Activated T-helper 2 cell treated with anti-CD3 and anti-CD28 coated beads, Interferon-gamma antibody, Interleukin-2, Interleukin-4, amounts not matched to agents 10 μg/mL and 5 μg/mL and 100 μg/mL, durations not matched to agents 14 hours and 24 hours and 36 hours (primary cell): ENCODE data around the gene MPP4. TPM values are rescaled to one million over a fixed set of nuclear protein-coding genes. Genes with fewer than 3 reads are reported as not detected.

Source experiments
- DNase-seq: peaks from one replicate; pipeline ENCODE4 v3.0.0; 2021; ENCODE audit warnings: low spot score
- H3K27ac Mint-ChIP-seq: one replicate; pipeline ENCODE4 v1.8.0; 2021; ENCODE audit warnings: mixed read lengths
- H3K27me3 Mint-ChIP-seq: one replicate; pipeline ENCODE4 v1.8.0; 2021; ENCODE audit warnings: low read depth, mixed read lengths
- H3K36me3 Mint-ChIP-seq: one replicate; pipeline ENCODE4 v1.8.0; 2021; ENCODE audit warnings: low read depth, mixed read lengths
- H3K4me1 Mint-ChIP-seq: one replicate; pipeline ENCODE4 v1.8.0; 2021; ENCODE audit warnings: low read depth, mixed read lengths
- H3K4me3 Mint-ChIP-seq: one replicate; pipeline ENCODE4 v1.8.0; 2021; ENCODE audit warnings: low read depth, mild to moderate bottlenecking, moderate library complexity, mixed read lengths
- H3K9me3 Mint-ChIP-seq: one replicate; pipeline ENCODE4 v1.8.0; 2021; ENCODE audit warnings: mixed read lengths
- intact Hi-C: fragments of 100-400 bp; cut with micrococcal nuclease; formaldehyde crosslinking; loops from one replicate; pipeline ENCODE4 v1.15.1; 2023
- total RNA-seq: library from RNA; stranded (reverse); gene quantifications from 2 replicates; pipeline ENCODE4 v1.2.3, GENCODE V29; 2022

Gene MPP4
- total RNA-seq, 1 donor from 2014 or later = not detected

DNA sequence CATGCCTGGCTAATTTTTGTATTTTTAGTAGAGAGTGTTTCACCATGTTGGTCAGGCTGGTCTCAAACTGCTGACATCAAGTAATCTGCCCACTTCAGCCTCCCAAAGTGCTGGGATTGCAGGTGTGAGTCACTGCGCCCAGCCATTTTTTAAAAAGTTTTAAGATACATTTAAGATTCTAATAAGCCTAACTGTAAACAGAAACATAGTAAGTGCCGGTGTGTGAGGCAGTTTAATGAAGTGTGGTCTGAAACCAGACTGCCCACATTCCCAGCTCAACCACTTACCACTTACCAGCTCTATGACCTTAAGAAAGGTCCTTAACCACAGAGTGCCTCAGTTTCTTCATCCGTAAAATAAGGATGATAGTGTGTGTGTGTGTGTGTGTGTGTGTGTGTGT is 97.5 kb downstream of the MPP4 start:
- Mint-ChIP-seq H3K27me3 (peaks cover 18% of the 10 kb centered on the region), H3K4me1 (no peaks in the 10 kb centered on the region), H3K4me3 (no peak overlapping the region), H3K36me3 (no peaks in the 10 kb centered on the region), H3K27ac (no peak overlapping the region), H3K9me3 (peaks cover 6% of the 10 kb centered on the region)
- DNase-seq = no peak
- intact Hi-C loops = no loop called here

DNA sequence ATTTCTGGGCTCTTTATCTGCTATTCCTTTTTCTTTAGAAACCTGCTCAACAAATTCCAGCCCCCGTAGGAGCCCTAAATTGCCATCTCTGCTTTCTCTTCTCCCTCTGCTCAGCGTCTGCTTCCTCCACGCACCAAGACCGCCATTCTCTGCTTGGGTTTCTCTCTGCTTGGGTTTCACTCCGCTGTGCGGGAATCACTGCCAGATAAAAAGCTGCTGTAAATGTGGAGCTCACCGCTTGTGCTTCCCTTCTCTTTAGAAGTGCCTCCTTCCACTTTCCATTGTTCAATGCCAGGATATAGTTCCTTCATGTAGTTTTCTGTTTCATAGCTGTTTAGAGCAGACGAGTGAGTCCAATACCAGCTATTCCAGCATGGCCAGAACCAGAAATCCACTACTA is 101.0 kb downstream of the MPP4 start:
- H3K9me3 Mint-ChIP-seq = peaks cover 6% of the 10 kb centered on the region
- intact Hi-C loops = no loop called here
- H3K4me3 Mint-ChIP-seq = no peak overlapping the region
- H3K27me3 Mint-ChIP-seq = peaks cover 5% of the 10 kb centered on the region
- no peak for DNase-seq
- no peak overlapping the region for H3K27ac Mint-ChIP-seq
- H3K4me1 Mint-ChIP-seq = no peaks in the 10 kb centered on the region
- H3K36me3 Mint-ChIP-seq = no peaks in the 10 kb centered on the region

Other genes with a start within 250 kb of the MPP4 start
- gene TRAK2, start 247.2 kb downstream of the MPP4 start, total RNA-seq = 27.1 and 27.7 TPM in 2 replicates
- 20.7 and 23.1 TPM in 2 replicates for gene STRADB, start 246.9 kb downstream of the MPP4 start, total RNA-seq
- 19.8 and 20.1 TPM in 2 replicates for gene TMEM237, start 55.1 kb downstream of the MPP4 start, total RNA-seq
- gene ALS2, start 82.3 kb upstream of the MPP4 start, total RNA-seq = 11.3 and 14.3 TPM in 2 replicates
- gene CDK15, start 107.9 kb upstream of the MPP4 start, total RNA-seq = not detected in 2 replicates